ENCODE data around the gene CFAP70. TPM values are rescaled to one million over a fixed set of nuclear protein-coding genes. Genes with fewer than 3 reads are reported as not detected.

CFAP70 gene
- total RNA-seq, 1 donor from 2014 or later: 1.7 TPM

GRCh38 chr10:73205890-73206289 is 152.8 kb downstream of the CFAP70 start:
- Mint-ChIP-seq H3K4me1 (ENCODE audit: unreplicated experiment) (no peaks in the 10 kb centered on the region), H3K27me3 (ENCODE audit: unreplicated experiment) (peaks cover 3% of the 10 kb centered on the region), H3K4me3 (ENCODE audit: unreplicated experiment) (peak overlapping the region; percentile 29), H3K9me3 (ENCODE audit: unreplicated experiment) (peaks cover 6% of the 10 kb centered on the region), H3K36me3 (ENCODE audit: low read depth, unreplicated experiment) (peaks cover 42% of the 10 kb centered on the region), H3K27ac (ENCODE audit: unreplicated experiment) (no peak overlapping the region)
- no peak for TF ChIP-seq CTCF (IDR thresholded peaks at IDR 0.05; ENCODE audit: unreplicated experiment)
- no peak for DNase-seq (ENCODE audit: low spot score)

- H3K4me1 Mint-ChIP-seq (ENCODE audit: unreplicated experiment): no peaks in the 10 kb centered on the region
- H3K9me3 Mint-ChIP-seq (ENCODE audit: unreplicated experiment): peaks cover 6% of the 10 kb centered on the region
- no peak for DNase-seq (ENCODE audit: low spot score)
- no peak for TF ChIP-seq CTCF (IDR thresholded peaks at IDR 0.05; ENCODE audit: unreplicated experiment)
- peaks cover 3% of the 10 kb centered on the region for H3K27me3 Mint-ChIP-seq (ENCODE audit: unreplicated experiment)
- H3K36me3 Mint-ChIP-seq (ENCODE audit: low read depth, unreplicated experiment): peaks cover 49% of the 10 kb centered on the region
- H3K4me3 Mint-ChIP-seq (ENCODE audit: unreplicated experiment): peak overlapping the region; percentile 65
- H3K27ac Mint-ChIP-seq (ENCODE audit: unreplicated experiment): no peak overlapping the region
These were observed 153.6 kb downstream of the CFAP70 start for GRCh38 chr10:73205081-73205480.

Other genes starting within 250 kb of the CFAP70 start
- gene NUDT13, start 248.4 kb downstream of the CFAP70 start, total RNA-seq (ENCODE audit: unreplicated experiment): 2.3 TPM
- gene ECD, start 190.9 kb downstream of the CFAP70 start, total RNA-seq (ENCODE audit: unreplicated experiment): 38.5 TPM
- gene FAM149B1, start 190.7 kb downstream of the CFAP70 start, total RNA-seq (ENCODE audit: unreplicated experiment): 24.8 TPM
- 24.5 TPM for gene DNAJC9, start 111.6 kb downstream of the CFAP70 start, total RNA-seq (ENCODE audit: unreplicated experiment)
- gene MRPS16, start 106.2 kb downstream of the CFAP70 start, total RNA-seq (ENCODE audit: unreplicated experiment): 78.6 TPM
- gene ANXA7, start 55.2 kb upstream of the CFAP70 start, total RNA-seq (ENCODE audit: unreplicated experiment): 92.6 TPM
- 2.0 TPM for gene MSS51, start 74.7 kb upstream of the CFAP70 start, total RNA-seq (ENCODE audit: unreplicated experiment)
- 18.5 TPM for gene PPP3CB, start 137.2 kb upstream of the CFAP70 start, total RNA-seq (ENCODE audit: unreplicated experiment)
- 267 TPM for gene USP54, start 232.5 kb upstream of the CFAP70 start, total RNA-seq (ENCODE audit: unreplicated experiment)

Measured in endothelial cell (in vitro differentiated cells).